GM18951 (cell line): ENCODE results near the gene RGP1.

Experiments
- POLR2A ChIP-seq: IDR thresholded peaks from 4 replicates; pipeline ENCODE4 v1.6.1; 2011; ENCODE audit warnings: mild to moderate bottlenecking; ENCODE audit not compliant: insufficient read length, insufficient read depth; ENCODE audit errors: extremely low read depth
- in situ Hi-C: fragments of 300-500 bp; cut with MboI; formaldehyde crosslinking; loops from one replicate; pipeline ENCODE4 v1.12.0; 2022; ENCODE audit warnings: low sequenced_read_pairs, mixed read lengths, inconsistent platforms; ENCODE audit not compliant: unreplicated experiment

RGP1 gene

DNA sequence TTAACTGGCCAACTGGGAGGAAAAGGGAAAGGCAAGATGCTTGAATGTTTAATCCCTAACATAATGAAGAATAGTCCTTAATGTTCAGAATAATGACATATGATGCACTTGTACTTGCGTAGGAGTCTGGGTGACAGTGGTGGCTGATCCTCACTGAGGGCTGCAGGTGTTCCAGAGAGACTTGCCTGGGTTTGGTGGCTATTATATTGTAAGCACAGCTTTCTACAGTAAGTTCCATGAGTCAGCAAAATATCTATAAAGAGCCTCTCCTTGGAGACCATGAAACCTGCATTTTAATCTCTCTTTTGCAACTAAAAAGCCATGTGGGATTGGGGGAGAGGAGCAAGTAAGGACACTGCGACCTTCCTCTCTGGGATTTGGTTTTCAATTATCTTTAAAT, 40.5 kb downstream of the RGP1 start:
- in situ Hi-C loops, result loop anchor here (25.0 kb wide), 1 partner anchor 98 kb away; no protein-coding TSS in a partner anchor
- no peak for TF ChIP-seq POLR2A

DNA sequence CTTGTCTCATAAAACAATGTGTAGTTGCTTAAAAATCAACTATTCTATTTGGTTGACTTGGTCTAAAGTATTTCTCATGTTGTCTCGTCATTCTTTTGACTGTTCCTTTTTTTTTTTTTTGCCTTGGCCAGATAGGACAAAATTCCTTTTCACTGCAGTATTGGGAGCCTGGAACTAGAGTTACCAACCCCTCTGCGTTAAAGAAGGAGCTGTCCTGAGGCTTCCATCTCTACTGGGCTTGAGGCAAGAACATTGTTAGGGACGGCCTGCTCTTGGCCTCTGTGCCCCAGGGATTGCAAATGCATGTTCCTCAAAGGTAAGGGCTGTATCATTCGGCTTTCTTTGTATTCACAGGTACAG, 40.9 kb downstream of the RGP1 start:
- in situ Hi-C loops, result loop anchor here (25.0 kb wide), 1 partner anchor 97 kb away; no protein-coding TSS in a partner anchor
- no peak for TF ChIP-seq POLR2A

DNA sequence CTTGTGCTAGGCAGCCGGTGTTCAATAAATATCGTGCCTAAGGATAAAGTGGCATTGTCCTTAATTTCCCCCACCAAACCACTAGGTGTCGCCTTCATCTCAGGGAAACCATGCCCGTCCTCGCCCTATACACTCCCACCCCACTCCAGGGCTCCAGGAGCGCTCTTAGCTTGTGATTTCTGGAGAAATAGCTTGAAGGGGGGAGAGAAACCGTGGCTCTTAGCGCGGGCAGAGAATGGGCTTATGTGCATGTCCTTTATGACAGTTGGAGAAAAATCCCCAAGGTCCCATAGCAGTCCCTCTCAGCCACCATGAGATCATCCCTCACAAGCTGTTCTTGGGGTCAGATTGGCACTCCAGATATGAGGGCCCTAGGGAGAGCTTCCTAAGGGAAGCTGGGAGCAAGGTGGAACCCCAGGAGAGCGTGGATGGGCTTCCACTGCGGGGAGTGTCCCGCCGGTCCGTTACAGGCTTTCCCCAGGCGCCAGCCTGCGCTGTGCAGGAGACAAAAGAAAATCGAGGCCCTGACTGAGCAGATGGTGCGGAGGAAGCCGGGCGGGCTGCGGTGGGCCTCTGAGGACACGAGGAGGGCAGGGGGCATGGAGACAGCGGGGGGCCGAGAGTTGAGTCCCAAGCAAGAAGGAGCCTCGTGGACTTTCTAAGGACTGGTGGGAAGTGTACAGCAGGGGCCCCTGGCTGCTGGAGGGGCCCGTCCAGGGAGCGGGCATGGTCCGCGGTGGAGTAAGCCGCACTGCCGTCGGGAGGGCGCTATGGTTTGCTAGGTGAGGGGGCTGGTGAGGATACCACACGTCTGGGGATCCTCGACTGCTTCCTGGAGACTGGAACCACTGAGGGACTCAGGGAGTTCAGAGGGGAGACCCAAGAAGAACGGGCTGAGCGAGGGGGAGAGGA, 41.6 kb downstream of the RGP1 start:
- no peak for TF ChIP-seq POLR2A
- in situ Hi-C loops, result loop anchor here (25.0 kb wide), 1 partner anchor 97 kb away; no protein-coding TSS in a partner anchor

DNA sequence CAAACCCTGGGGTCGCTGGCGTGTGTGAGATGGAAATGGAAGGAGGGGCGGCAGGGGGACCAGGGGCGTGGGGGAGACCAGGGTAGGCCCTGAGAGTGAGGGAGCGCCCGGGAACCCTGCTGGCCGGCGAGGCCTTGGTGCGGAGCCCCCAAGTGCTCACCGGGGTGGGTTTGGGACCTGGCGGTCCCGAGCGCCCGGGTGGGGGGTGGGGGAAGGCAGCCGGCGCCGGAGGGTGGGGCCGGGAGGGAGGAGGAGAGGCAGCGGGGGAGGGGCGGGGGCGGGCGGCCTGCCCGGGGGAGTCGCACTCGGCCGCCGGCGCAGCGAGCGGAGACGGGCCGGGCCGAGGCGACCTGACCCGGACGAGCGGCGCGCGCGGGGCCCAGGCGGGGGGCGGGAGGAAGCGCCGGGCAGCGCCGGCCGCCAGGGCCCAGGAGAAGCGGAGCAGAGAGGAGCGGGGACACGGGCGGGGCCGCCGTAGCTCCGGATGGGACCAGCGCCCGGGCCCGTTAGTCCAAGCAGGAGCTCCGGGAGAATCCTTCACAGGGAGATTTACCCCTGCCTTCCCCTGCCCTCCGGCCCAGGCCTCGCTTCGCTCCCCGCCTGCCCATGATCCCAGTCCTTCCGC, 42.3 kb downstream of the RGP1 start, which contains the start of gene NPR2:
Gene NPR2, plus strand, starts transcription at position 295 of the 625 bp plus-strand sequence. CDS start 818 bp downstream, outside the sequence.
- TF ChIP-seq POLR2A, result no peak
- in situ Hi-C loops, result loop anchor here (25.0 kb wide), 1 partner anchor 96 kb away; no protein-coding TSS in a partner anchor

DNA sequence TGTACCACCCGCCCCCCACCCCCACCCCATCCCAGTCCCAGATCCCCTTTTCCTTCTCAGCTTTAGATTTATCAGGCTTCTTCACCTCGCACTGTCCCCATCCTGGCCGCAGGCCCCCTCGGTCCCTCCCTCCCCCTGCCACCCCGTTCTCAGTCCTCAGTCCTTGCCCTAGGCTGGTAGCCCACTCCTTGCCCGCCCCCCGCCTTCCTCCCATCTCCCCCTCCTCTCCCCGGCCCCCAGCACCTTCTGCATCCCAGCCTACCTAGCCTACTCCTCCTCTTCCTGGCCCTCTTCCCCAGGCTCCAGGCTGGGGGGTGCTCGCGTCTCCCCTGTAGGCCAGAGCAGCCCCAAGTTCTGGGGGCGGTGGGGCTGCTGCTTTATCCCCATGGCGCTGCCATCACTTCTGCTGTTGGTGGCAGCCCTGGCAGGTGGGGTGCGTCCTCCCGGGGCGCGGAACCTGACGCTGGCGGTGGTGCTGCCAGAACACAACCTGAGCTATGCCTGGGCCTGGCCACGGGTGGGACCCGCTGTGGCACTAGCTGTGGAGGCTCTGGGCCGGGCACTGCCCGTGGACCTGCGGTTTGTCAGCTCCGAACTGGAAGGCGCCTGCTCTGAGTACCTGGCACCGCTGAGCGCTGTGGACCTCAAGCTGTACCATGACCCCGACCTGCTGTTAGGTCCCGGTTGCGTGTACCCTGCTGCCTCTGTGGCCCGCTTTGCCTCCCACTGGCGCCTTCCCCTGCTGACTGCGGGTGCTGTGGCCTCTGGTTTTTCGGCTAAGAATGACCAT, 43.1 kb downstream of the RGP1 start:
- in situ Hi-C loops, result loop anchor here (25.0 kb wide), 1 partner anchor 95 kb away; no protein-coding TSS in a partner anchor
- no peak for TF ChIP-seq POLR2A

DNA sequence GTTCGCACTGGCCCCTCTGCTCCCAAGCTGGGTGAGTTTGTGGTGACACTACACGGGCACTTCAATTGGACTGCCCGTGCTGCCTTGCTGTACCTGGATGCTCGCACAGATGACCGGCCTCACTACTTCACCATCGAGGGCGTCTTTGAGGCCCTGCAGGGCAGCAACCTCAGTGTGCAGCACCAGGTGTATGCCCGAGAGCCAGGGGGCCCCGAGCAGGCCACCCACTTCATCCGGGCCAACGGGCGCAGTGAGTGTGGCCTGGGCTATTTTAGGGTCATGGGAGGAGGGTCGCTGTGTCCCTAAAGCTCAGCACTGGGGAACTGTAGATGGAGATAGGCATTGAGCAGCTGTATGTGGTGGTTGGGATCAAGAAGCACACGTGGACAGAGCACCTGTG, 43.7 kb downstream of the RGP1 start:
- no peak for TF ChIP-seq POLR2A
- in situ Hi-C loops, result loop anchor here (25.0 kb wide), 1 partner anchor 94 kb away; no protein-coding TSS in a partner anchor

DNA sequence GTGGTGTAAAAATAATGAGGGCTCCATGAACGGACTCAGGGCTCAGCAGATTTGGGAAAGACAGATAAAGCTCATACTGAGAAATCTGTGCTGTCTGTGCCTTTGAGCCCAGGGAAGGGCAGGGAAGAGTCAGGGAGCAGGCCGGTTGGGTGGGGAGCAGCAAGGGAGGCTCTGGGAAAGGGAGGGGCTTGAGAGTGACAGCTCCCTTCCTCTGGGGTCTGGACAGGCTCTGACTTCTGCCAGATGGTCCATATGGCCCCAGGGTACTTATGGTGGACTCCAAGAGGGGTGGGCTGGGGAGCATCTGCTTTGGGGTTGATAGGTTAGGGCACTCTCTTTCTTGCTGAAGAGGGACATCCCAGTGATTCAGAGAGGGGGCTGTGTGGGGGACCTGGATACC, 44.4 kb downstream of the RGP1 start:
- in situ Hi-C loops, result loop anchor here (25.0 kb wide), 1 partner anchor 94 kb away; no protein-coding TSS in a partner anchor
- TF ChIP-seq POLR2A, result no peak

DNA sequence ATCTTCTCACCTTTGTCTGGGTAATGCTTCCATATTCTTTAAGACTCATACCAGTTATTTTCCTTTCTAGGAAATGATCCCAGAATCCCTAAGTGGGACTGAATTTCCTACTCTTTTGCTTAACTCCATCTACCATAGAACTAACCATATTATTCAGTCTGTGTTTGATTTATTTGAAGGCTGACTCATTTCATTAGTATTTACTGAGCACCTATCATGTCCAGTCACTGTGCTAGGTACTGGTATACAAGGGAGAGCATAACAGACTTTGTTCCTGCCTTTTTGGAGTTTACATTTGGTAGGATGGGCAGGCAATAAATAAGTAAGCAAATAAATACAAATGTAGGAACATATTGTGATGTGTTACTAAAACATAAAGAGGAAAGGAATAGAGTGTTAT, 46.6 kb downstream of the RGP1 start:
- TF ChIP-seq POLR2A, result no peak

DNA sequence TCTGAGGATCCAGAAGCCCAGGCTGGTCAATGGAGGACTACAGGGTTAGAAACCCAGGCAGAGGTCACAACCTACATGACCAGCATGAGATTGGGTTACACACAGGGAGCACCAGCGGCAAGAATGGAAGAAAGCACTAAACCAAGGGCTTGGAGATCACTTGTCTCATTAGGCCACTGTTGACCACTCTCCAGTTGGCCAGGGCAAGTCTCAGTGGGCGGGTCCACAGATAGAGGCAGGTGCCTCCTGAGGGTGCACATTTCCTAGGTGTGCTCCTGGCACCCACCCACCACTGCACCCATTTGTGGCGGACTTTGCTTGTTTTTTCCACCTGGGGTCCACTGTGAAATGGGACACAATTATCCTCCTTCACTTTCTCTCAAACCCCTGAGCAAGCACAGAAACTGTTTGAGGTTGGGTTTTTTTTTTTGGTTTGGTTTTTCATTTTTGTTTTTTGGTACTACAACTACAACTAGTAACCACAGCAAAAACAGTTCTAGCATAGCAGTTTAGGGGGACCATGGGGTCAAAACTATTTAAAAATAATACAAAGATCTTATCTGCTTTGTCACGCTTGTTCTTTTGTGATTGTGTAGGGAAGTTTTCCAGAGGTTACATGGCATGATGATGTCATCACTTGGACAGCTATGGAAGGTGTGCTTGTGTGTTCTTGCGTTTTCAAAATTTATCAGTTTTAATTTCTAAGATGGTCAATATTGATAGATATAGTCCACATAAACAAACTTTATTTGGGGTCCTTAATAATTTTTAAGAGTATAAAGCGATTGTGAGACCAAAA, 48.4 kb downstream of the RGP1 start:
- TF ChIP-seq POLR2A, result no peak

More for the DNA sequence above, 46.6 kb downstream of the RGP1 start:
- in situ Hi-C loops, result loop anchor here (25.0 kb wide), 1 partner anchor 92 kb away; no protein-coding TSS in a partner anchor

DNA sequence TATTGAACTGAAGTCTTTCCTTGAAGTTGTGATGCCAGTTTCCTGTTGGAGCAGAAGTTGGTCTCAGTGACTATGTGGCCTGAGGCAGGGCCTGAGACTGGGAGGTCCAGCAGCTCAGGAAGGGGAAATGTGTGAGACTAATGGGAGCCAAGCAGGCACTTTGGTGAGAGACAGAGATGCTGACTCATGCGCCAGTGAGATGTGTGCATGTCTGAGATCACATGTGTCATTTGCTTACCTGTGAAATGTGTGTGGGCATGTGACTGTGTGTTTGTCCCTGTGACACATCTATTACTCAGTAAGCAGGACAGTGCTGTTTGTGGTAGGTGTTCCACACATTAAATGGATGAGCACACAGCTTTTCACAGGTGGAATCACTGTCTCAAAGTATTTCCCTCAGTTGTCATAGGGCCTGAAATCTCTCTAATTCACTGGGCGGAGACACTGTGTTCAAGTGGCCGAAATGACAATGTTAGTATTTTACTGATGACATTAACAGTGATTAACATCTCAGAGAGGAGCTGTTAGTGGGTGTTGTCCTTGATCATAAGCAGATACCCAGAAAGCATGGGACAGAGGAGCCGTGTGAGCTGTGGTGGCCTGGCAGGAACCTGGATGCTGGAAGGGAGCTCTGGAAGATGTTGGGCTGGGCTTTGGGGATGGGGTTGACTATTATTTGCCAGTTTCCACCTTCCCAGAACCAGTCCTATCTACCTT, 49.7 kb downstream of the RGP1 start:
- TF ChIP-seq POLR2A, result no peak
- in situ Hi-C loops, result loop anchor here (25.0 kb wide), 1 partner anchor 88 kb away; no protein-coding TSS in a partner anchor

More for the DNA sequence above, 48.4 kb downstream of the RGP1 start:
- in situ Hi-C loops, result loop anchor here (25.0 kb wide), 1 partner anchor 90 kb away; no protein-coding TSS in a partner anchor

DNA sequence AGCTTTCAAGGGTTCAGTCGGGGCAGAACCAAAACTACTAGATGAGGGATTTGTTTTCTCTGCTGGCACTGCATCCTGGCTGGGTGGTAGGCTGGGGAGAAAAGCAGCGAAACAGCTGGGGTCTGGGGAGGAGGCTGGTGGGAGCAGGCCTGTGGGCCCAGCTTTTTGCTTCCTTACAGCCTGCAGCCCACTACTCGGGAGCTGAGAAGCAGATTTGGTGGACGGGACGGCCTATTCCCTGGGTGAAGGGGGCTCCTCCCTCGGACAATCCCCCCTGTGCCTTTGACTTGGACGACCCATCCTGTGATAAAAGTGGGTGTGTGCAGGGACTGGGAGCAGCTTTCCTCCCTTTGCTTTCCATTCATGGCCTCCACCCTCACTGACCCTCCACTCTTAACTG, 51.4 kb downstream of the RGP1 start:
- in situ Hi-C loops, result no loop called here
- no peak for TF ChIP-seq POLR2A
